ENCODE results near the gene TRPM3.

DNA sequence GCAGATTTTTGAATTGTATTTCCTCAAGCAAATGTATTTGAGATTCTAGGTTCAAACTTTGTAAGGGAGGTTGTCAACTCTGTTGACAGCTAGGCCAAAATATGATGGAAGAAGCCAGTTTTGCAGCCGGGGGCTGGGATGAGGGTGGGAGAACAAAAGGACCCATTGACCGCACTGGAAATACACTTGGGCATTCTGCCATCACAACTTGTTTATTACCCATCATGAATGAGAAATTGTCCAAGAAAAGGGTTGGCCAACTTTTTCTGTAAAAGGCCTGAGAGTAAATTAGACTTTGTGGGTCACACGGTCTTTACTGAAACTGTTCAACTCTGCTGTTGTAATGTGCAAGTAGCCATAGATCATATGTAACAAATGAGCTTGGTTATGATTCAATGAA lies 485.6 kb downstream of the TRPM3 start:
- TF ChIP-seq, protein P1, sequence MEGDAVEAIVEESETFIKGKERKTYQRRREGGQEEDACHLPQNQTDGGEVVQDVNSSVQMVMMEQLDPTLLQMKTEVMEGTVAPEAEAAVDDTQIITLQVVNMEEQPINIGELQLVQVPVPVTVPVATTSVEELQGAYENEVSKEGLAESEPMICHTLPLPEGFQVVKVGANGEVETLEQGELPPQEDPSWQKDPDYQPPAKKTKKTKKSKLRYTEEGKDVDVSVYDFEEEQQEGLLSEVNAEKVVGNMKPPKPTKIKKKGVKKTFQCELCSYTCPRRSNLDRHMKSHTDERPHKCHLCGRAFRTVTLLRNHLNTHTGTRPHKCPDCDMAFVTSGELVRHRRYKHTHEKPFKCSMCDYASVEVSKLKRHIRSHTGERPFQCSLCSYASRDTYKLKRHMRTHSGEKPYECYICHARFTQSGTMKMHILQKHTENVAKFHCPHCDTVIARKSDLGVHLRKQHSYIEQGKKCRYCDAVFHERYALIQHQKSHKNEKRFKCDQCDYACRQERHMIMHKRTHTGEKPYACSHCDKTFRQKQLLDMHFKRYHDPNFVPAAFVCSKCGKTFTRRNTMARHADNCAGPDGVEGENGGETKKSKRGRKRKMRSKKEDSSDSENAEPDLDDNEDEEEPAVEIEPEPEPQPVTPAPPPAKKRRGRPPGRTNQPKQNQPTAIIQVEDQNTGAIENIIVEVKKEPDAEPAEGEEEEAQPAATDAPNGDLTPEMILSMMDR (conservative IDR thresholded peaks at IDR 0.05; ENCODE audit: low read depth, low read length): no peak
- TF ChIP-seq EZH2 (IDR thresholded peaks at IDR 0.05; ENCODE audit: low read length, unreplicated experiment): no peak

Measured in PC-3 (cell line).